K562 (cell line): ENCODE results near the gene NPM1. TPM values are rescaled to one million over a fixed set of nuclear protein-coding genes. Genes with fewer than 3 reads are reported as not detected.

Experiments
- CBFA2T3 ChIP-seq: fragments of 450-650 bp; IDR thresholded peaks from 2 replicates; pipeline ENCODE4 v1.6.1; 2017
- CREM ChIP-seq: IDR thresholded peaks from 2 replicates; pipeline ENCODE4 v1.6.1; 2014; ENCODE audit warnings: antibody characterized with exemption, low read depth
- CSDE1 ChIP-seq, 2 experiments: fragments of 450-650 bp; IDR thresholded peaks; 2 replicates each; pipeline ENCODE4 v1.6.1; 2016; ENCODE audit warnings: mild to moderate bottlenecking in 1 of 2
- DLX4 ChIP-seq: fragments of 250-450 bp; sonication (Bioruptor Pico); IDR thresholded peaks from 2 replicates; pipeline ENCODE4 v1.6.1; 2021; ENCODE audit warnings: mild to moderate bottlenecking
- E2F4 ChIP-seq: sonication (generic); formaldehyde crosslinking; IDR thresholded peaks from 2 replicates; pipeline ENCODE4 v1.8.0; 2022; ENCODE audit warnings: mild to moderate bottlenecking, low read depth, missing genetic modification reagents
- EGR1 ChIP-seq: fragments of 450-650 bp; conservative IDR thresholded peaks from 2 replicates; pipeline ENCODE4 v1.6.1; 2017; ENCODE audit warnings: mild to moderate bottlenecking
- KDM4B ChIP-seq, 2 experiments: fragments of 450-650 bp in 1 of 2; sonication (generic) in 1 of 2; IDR thresholded peaks; 2 replicates each; pipeline ENCODE4 v1.6.1; 2016 to 2017; ENCODE audit warnings: borderline replicate concordance in 2 of 2, antibody characterized with exemption in 1 of 2, low read depth in 1 of 2, mild to moderate bottlenecking in 1 of 2
- KLF10 ChIP-seq: fragments of 250-450 bp; sonication (Bioruptor Pico); IDR thresholded peaks from 2 replicates; pipeline ENCODE4 v1.6.1; 2021; ENCODE audit warnings: matching md5 sums
- MAX ChIP-seq: sonication (generic); formaldehyde crosslinking; IDR thresholded peaks from 2 replicates; pipeline ENCODE4 v1.9.0; 2022; ENCODE audit warnings: mild to moderate bottlenecking, missing genetic modification reagents
- MITF ChIP-seq: IDR thresholded peaks from 2 replicates; pipeline ENCODE4 v1.6.1; 2014; ENCODE audit warnings: antibody characterized with exemption
- NONO ChIP-seq, 2 experiments: fragments of 200-400 bp in 1 of 2; fragments of 450-650 bp in 1 of 2; formaldehyde crosslinking in 1 of 2; IDR thresholded peaks; 2 replicates each; pipeline ENCODE4 v1.6.1; 2017; ENCODE audit warnings: low read depth in 2 of 2, mild to moderate bottlenecking in 2 of 2, moderate library complexity in 2 of 2, low read length in 1 of 2
- NR2C2 ChIP-seq, 2 experiments: fragments of 200-800 bp in 1 of 2; sonication (Bioruptor generic) in 1 of 2; sonication (generic) in 1 of 2; formaldehyde crosslinking in 1 of 2; IDR thresholded peaks; 2 replicates each; pipeline versions ENCODE4 v1.6.1 to v1.8.0; 2016 to 2022; ENCODE audit warnings: mild to moderate bottlenecking in 1 of 2, missing compliant biosample characterization in 1 of 2, missing genetic modification characterization in 1 of 2, missing genetic modification reagents in 1 of 2
- RHOXF2B ChIP-seq: fragments of 250-450 bp; sonication (Bioruptor Pico); conservative IDR thresholded peaks from 2 replicates; pipeline ENCODE4 v1.5.1; 2021
- SFPQ ChIP-seq: fragments of 200-400 bp; formaldehyde crosslinking; IDR thresholded peaks from 2 replicates; pipeline ENCODE4 v1.6.1; 2017; ENCODE audit warnings: mild to moderate bottlenecking, low read depth, low read length, moderate library complexity
- TBL1XR1 ChIP-seq, 2 experiments: IDR thresholded peaks; 2 replicates each; pipeline ENCODE4 v1.6.1; 2012; ENCODE audit warnings: improper control_type of control experiment in 2 of 2, low read length in 2 of 2, mild to moderate bottlenecking in 1 of 2
- TFAP4 ChIP-seq: sonication (generic); formaldehyde crosslinking; IDR thresholded peaks from 2 replicates; pipeline ENCODE4 v1.8.0; 2022; ENCODE audit warnings: missing genetic modification reagents, mild to moderate bottlenecking, moderate library complexity, borderline replicate concordance
- THRAP3 ChIP-seq: fragments of 450-650 bp; IDR thresholded peaks from 2 replicates; pipeline ENCODE4 v1.6.1; 2016; ENCODE audit warnings: mild to moderate bottlenecking, inconsistent platforms, borderline replicate concordance
- USF2 ChIP-seq: sonication (generic); formaldehyde crosslinking; IDR thresholded peaks from 2 replicates; pipeline ENCODE4 v1.5.0; 2020; ENCODE audit warnings: missing genetic modification reagents
- ZEB2 ChIP-seq: fragments of 450-650 bp; IDR thresholded peaks from 2 replicates; pipeline ENCODE4 v1.6.1; 2016
- ZNF77 ChIP-seq: fragments of 250-450 bp; sonication (Bioruptor Pico); IDR thresholded peaks from 2 replicates; pipeline ENCODE4 v1.5.0; 2020
- polyA plus RNA-seq, 8 experiments: library from polyadenylated mRNA; depleted of rRNA in 4 of 8; stranded (reverse) in 5 of 8; unstranded in 3 of 8; fragments of >200 nt; fragmentation: Nextera tagmentation in 2 of 8; fragmentation: Illumina TruSeq in 1 of 8; extraction: Ambion mirVana in 2 of 8; extraction: Trizol in 1 of 8; gene quantifications; 2 replicates each; pipeline versions ENCODE4 v1.2.1 to v1.2.3, GENCODE V29; 2011 to 2014; ENCODE audit warnings: inconsistent platforms in 1 of 8, missing spikeins in 1 of 8
- total RNA-seq, 7 experiments: library from RNA; depleted of rRNA in 6 of 7; stranded (reverse); fragments of >200 nt in 6 of 7; fragmentation: Illumina TruSeq in 2 of 7; extraction: Trizol in 2 of 7; gene quantifications; 2 replicates each; pipeline versions ENCODE4 v1.2.1 to v1.2.3, GENCODE V29; 2011 to 2021; ENCODE audit warnings: low replicate concordance in 1 of 7

Gene NPM1
- total and polyA plus RNA-seq, 9 of the 15 experiments (the other 6 are each of a cell fraction or from before 2014, with no cell fraction given): 2,438 to 6,909 (median 5,639) TPM

- TF ChIP-seq TBL1XR1 (IDR thresholded peaks at IDR 0.05; ENCODE audit: low read length in 2 of 2) (peak; percentile 27 to 49; a peak in 1 of 4 replicates), NR2C2 (CRISPR knock-in tag; IDR thresholded peaks at IDR 0.05) (no peak), NR2C2 (tag; IDR thresholded peaks at IDR 0.05) (no peak), USF2 (peak; percentile 82), E2F4 (peak; percentile 84), NONO (IDR thresholded peaks at IDR 0.05; ENCODE audit: low read depth in 2 of 2, low read length in 1 of 2) (peak; percentile 12 to 31; a peak in 1 of 4 replicates), ZEB2 (no peak), CSDE1 (IDR thresholded peaks at IDR 0.05) (no peak), MITF (0 out of 2 replicates have a peak, but pooled peaks have one; percentile 13), CBFA2T3 (peak; percentile 3; the same call in 1 of the 2 replicates), KDM4B (IDR thresholded peaks at IDR 0.05; ENCODE audit: borderline replicate concordance in 2 of 2, low read depth in 1 of 2) (peak in 1 of 2 experiments; percentile 82; a peak in 2 of 4 replicates), ZNF77 (no peak), KLF10 (no peak), DLX4 (no peak), SFPQ (no peak), CREM (peak; percentile 62), THRAP3 (no peak), EGR1 (peak; percentile 39), TFAP4 (peak; percentile 78; the same call in 1 of the 2 replicates), RHOXF2B (CRISPR knock-in tag) (no peak), MAX (CRISPR knock-in tag) (peak; percentile 99)
Measured at GRCh38 chr5:171387970-171388815, 544 bp downstream of the NPM1 start (continued).
